PC-9 (cell line): ENCODE measurements around the gene RAB3C.

Experiments
- EZH2 ChIP-seq: fragments of 200-600 bp; sonication (generic); IDR thresholded peaks from 2 replicates; pipeline ENCODE4 v1.8.0; 2017; ENCODE audit warnings: antibody characterized with exemption, low read depth
- TF ChIP-seq, protein P1 (sequence below): fragments of 200-600 bp; sonication (generic); conservative IDR thresholded peaks from 2 replicates; pipeline ENCODE4 v1.6.1; 2017; ENCODE audit warnings: mixed run types, antibody characterized with exemption, mild to moderate bottlenecking, moderate library complexity

DNA sequence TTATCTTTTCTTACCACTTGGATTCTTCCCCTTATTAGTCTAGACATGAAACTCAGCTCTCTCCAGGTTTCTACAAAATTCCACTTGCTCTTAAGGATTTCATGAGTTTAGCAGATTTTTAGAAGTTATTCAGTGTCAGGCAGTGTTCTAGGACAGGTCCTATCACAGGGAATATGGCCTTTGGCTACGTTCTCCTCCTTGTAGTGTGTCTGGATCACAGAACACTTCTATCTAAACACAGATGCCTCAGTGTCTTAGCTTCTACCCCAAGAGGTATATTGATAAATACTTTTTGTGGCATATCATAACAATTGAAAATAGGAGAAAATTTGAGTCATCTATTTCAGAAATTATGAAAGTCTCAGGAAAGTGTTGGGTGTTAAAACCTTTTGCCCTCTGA lies 15.6 kb downstream of the RAB3C start:
- TF ChIP-seq, protein P1, sequence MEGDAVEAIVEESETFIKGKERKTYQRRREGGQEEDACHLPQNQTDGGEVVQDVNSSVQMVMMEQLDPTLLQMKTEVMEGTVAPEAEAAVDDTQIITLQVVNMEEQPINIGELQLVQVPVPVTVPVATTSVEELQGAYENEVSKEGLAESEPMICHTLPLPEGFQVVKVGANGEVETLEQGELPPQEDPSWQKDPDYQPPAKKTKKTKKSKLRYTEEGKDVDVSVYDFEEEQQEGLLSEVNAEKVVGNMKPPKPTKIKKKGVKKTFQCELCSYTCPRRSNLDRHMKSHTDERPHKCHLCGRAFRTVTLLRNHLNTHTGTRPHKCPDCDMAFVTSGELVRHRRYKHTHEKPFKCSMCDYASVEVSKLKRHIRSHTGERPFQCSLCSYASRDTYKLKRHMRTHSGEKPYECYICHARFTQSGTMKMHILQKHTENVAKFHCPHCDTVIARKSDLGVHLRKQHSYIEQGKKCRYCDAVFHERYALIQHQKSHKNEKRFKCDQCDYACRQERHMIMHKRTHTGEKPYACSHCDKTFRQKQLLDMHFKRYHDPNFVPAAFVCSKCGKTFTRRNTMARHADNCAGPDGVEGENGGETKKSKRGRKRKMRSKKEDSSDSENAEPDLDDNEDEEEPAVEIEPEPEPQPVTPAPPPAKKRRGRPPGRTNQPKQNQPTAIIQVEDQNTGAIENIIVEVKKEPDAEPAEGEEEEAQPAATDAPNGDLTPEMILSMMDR, result no peak
- no peak for TF ChIP-seq EZH2
